ENCODE data around the gene FDXR.

GRCh38 chr17:74842146-74842598 is 30.6 kb downstream of the FDXR start:
- TF ChIP-seq CTCF (IDR thresholded peaks at IDR 0.05) (no peak), POLR2A (IDR thresholded peaks at IDR 0.05) (no peak)
